Ovary (tissue), 10 donors: ENCODE measurements around the gene PIM1. TPM values are rescaled to one million over a fixed set of nuclear protein-coding genes. Genes with fewer than 3 reads are reported as not detected.
A peak's percentile ranks its signal among the peaks of the same experiment; 100 is the strongest.

Source experiments
- DNase-seq, 5 donors: peaks; one replicate each; pipeline ENCODE4 v3.0.0-alpha.2; 2019 to 2020
- H3K27ac ChIP-seq, 2 donors: fragments of 200-600 bp; one replicate each; pipeline versions ENCODE4 v1.5.1 to v1.8.0; 2019 to 2022
- H3K27me3 ChIP-seq: fragments of 200-600 bp; one replicate; pipeline ENCODE4 v1.8.0; 2022
- H3K36me3 ChIP-seq: fragments of 200-600 bp; sonication (generic); one replicate; pipeline ENCODE4 v1.5.1; 2019
- H3K4me1 ChIP-seq: one replicate; pipeline ENCODE4 v1.8.1; 2013; ENCODE audit warnings: mild to moderate bottlenecking, moderate library complexity; ENCODE audit not compliant: insufficient read depth
- H3K4me3 ChIP-seq: fragments of 200-600 bp; sonication (generic); one replicate; pipeline ENCODE4 v1.5.1; 2017
- H3K9me3 ChIP-seq, 2 donors: fragments of 200-600 bp in 1 of 2; sonication (generic) in 1 of 2; one replicate each; pipeline versions ENCODE4 v1.5.1 to v1.8.1; 2013 to 2019; ENCODE audit warnings: mild to moderate bottlenecking in 1 of 2, moderate library complexity in 1 of 2
- CTCF ChIP-seq, 3 donors: fragments of 450-650 bp in 2 of 3; fragments of 200-600 bp in 1 of 3; IDR thresholded peaks; one replicate each; pipeline versions ENCODE4 v1.5.1 to v1.8.0; 2016 to 2022; ENCODE audit warnings: antibody characterized with exemption in 3 of 3, mild to moderate bottlenecking in 1 of 3
- EP300 ChIP-seq: sonication (generic); formaldehyde crosslinking; IDR thresholded peaks from one replicate; pipeline ENCODE4 v1.6.1; 2017; ENCODE audit warnings: antibody characterized with exemption
- POLR2A ChIP-seq: fragments of 450-650 bp; IDR thresholded peaks from one replicate; pipeline ENCODE4 v1.6.1; 2017; ENCODE audit warnings: antibody characterized with exemption, mild to moderate bottlenecking, moderate library complexity
- WGBS, 3 donors: extraction: QIAGEN DNeasy Blood & Tissue Kit in 1 of 3; methylation state at CpG; one replicate each; pipeline versions ENCODE4 v1.1.5 to v1.1.7; 2013 to 2017; 5-methylcytosine and 5-hydroxymethylcytosine counted together
- intact Hi-C, 4 donors: fragments of 100-400 bp; cut with DNase I; formaldehyde crosslinking; loops; one replicate each; pipeline versions ENCODE4 v1.11.0 to v1.15.1; 2022 to 2023
- long read RNA-seq, 3 donors: library from polyadenylated mRNA in 2 of 3; unstranded in 2 of 3; transcript quantifications; one replicate each; pipeline ENCODE4 v2.0.0 and lab custom pipeline, GENCODE V29; 2021 to 2026
- polyA plus RNA-seq, 2 donors: library from polyadenylated mRNA; stranded (reverse); fragments of 200-250 nt in 1 of 2; fragments of 350-450 nt in 1 of 2; fragmentation: Illumina TruSeq in 1 of 2; extraction: RNeasy Lipid Tissue Mini Kit (QIAGEN cat#74804) in 1 of 2; gene quantifications; one replicate each; pipeline ENCODE4 v1.2.3, GENCODE V29; 2013 to 2014
- total RNA-seq, 7 donors: library from RNA; depleted of rRNA in 2 of 7; stranded (reverse); fragments of >200 nt in 2 of 7; fragmentation: NEBNext Ultra II Directional in 3 of 7; extraction: Animal tissue kit (Norgen Biotek cat#: 25700) in 3 of 7; gene quantifications; one replicate each; pipeline versions ENCODE4 v1.1.0 to v1.2.4, GENCODE V29; 2016 to 2023
- donor health status: DM: no; HTN: no; CAD: no; lungs with moderate emphysema.
- donor health status: DM: no; HTN: no; CAD: no.
- donor health status: Bipolar disorder and iron deficiency.
- donor health status: DM: yes; HTN: yes; CAD: no.
- donor health status: DM: no; HTN: no; CAD: no.
- donor health status: DM: yes; HTN: yes; CAD: no.

The PIM1 gene
- total RNA-seq = 100 to 1,000 TPM in 1 of 7 donors, 10 to 100 TPM in 6; 41.4 to 135 (median 64.9) TPM
- 10 to 100 TPM; 34.2 to 70.0 TPM for polyA plus RNA-seq
- long read RNA-seq, donor 1, transcript PIM1-201 (6 exons, 2,650 nt) = major isoform, 139 of 184 reads
- long read RNA-seq, donor 1, partial matches to known transcripts = 39 of 184 reads
- long read RNA-seq, donor 1, other reads (novel, unspliced or antisense) = 6 of 184 reads
- long read RNA-seq, donor 2, transcript PIM1-201 (6 exons, 2,650 nt) = major isoform, 23 of 23 reads
- long read RNA-seq, donor 2, partial matches to known transcripts = 0 of 23 reads
- long read RNA-seq, donor 2, other reads (novel, unspliced or antisense) = 0 of 23 reads
- long read RNA-seq, donor 3, transcript PIM1-201 (6 exons, 2,650 nt) = major isoform, 198 of 296 reads
- long read RNA-seq, donor 3, partial matches to known transcripts = 41 of 296 reads
- long read RNA-seq, donor 3, other reads (novel, unspliced or antisense) = 53 of 296 reads

DNA sequence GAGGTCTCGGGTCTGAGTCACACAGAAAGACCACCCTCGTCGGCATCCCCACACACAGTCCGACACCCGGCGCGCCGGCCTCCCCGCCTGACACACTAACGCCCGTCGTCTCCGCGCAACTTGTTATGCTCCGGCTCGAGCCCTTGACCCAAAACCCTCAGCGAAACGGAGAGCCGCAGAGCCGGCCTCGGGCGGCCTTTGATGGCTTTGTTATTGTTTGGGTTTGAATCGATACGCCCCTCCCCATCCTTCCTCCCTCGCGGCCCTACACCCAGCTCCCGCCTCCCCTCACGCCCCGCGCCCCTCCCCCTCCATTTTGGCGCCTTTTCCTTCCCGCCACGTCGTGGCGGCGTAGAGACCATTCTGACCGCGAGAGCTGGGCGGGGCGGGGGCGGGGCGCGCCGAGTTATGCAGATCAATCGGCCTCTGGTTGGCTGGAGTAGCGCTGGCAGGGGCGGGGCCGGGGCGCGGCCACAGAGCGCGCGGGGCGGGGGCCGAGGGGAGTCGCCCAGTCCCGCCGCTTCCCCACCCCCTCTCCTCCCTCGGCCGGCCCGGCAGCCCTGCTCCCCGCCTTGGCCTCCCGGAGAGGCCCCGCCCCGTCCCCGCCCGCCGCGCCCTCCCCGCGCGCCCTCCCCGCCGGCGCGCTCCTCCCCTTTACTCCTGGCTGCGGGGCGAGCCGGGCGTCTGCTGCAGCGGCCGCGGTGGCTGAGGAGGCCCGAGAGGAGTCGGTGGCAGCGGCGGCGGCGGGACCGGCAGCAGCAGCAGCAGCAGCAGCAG, at the start of gene PIM1:
Gene PIM1 (plus strand): TSS at position 657 of the 777 bp plus-strand sequence. CDS start 424 bp downstream, outside the sequence.
- no peaks in the 10 kb centered on the region for H3K9me3 ChIP-seq
- intact Hi-C loops = loop anchor here in 3 of 4 donors (2.0 to 5.0 kb wide), 3 partner anchors 38 to 117 kb away; no protein-coding TSS in a partner anchor
- peaks cover 4% of the 10 kb centered on the region for H3K4me1 ChIP-seq
- DNase-seq = peak; percentile 99 to 100 (median 100)
- H3K27me3 ChIP-seq = no peaks in the 10 kb centered on the region
- WGBS, 3 donors = 0% methylated on average over 40 to 83 of the region's 90 CpGs
- H3K36me3 ChIP-seq = no peaks in the 10 kb centered on the region
- peak within 1 kb of the TSS; percentile 70 to 91 for H3K27ac ChIP-seq
- H3K4me3 ChIP-seq = peak within 1 kb of the TSS; percentile 84
- TF ChIP-seq CTCF (IDR thresholded peaks at IDR 0.05) (no peak), POLR2A (peak; percentile 90), EP300 (no peak)

DNA sequence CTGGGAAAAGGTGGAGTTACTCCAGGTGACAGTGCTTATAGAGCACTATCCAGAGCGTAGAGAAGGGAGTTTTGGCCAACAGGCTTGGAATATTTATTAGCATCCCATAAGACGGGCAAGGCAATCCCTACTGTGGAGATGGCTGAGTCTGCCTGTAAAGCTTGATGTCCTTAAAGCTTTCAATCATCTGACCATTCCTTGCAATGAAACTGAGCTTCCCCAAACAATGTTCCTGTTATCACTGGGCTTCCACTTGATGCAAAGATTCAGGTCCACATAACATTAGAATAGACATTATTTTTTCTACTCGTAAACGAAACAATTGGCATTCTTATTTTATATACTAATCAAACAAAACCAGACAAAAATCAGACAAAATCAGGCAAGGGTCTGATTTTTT, 48.4 kb upstream of the PIM1 start:
- Histone ChIP-seq H3K9me3 (no peaks in the 10 kb centered on the region), H3K27me3 (no peaks in the 10 kb centered on the region), H3K4me1 (peaks cover 5% of the 10 kb centered on the region), H3K36me3 (no peaks in the 10 kb centered on the region), H3K27ac (no peak overlapping the region), H3K4me3 (no peak overlapping the region)
- intact Hi-C loops = no loop called here
- TF ChIP-seq CTCF (IDR thresholded peaks at IDR 0.05) (no peak), POLR2A (no peak), EP300 (no peak)
- no peak for DNase-seq
- WGBS, 3 donors = 96 to 97% (median 97%) methylated on average over 4 of the region's 4 CpGs

- WGBS, 3 donors = 96 to 99% (median 97%) methylated on average over 5 of the region's 5 CpGs
- intact Hi-C loops = no loop called here
- DNase-seq = no peak
- no peak overlapping the region for H3K4me3 ChIP-seq
- H3K27ac ChIP-seq = no peak overlapping the region
- TF ChIP-seq POLR2A (no peak), EP300 (no peak), CTCF (IDR thresholded peaks at IDR 0.05) (no peak)
- no peaks in the 10 kb centered on the region for H3K9me3 ChIP-seq
- peaks cover 5% of the 10 kb centered on the region for H3K4me1 ChIP-seq
- no peaks in the 10 kb centered on the region for H3K36me3 ChIP-seq
- H3K27me3 ChIP-seq = no peaks in the 10 kb centered on the region
Measured at GRCh38 chr6:37122861-37123260, 47.1 kb upstream of the PIM1 start.

GRCh38 chr6:37123957-37124729, 45.8 kb upstream of the PIM1 start:
- no peaks in the 10 kb centered on the region for H3K27me3 ChIP-seq
- no peaks in the 10 kb centered on the region for H3K36me3 ChIP-seq
- TF ChIP-seq EP300 (no peak), POLR2A (no peak), CTCF (IDR thresholded peaks at IDR 0.05) (no peak)
- no peaks in the 10 kb centered on the region for H3K9me3 ChIP-seq
- H3K27ac ChIP-seq = no peak overlapping the region
- H3K4me1 ChIP-seq = peaks cover 10% of the 10 kb centered on the region
- no peak overlapping the region for H3K4me3 ChIP-seq
- intact Hi-C loops = no loop called here
- DNase-seq = no peak
- WGBS, 3 donors = 97 to 98% (median 97%) methylated on average over 14 to 15 of the region's 15 CpGs
